ENCODE data around the gene BUD31. TPM values are rescaled to one million over a fixed set of nuclear protein-coding genes. Genes with fewer than 3 reads are reported as not detected.
"Not testable (repeated sequence)": the region's sequence is repeated elsewhere in the genome, so short reads cannot be mapped to it uniquely, and the experiment has no call there.

The BUD31 gene
- total RNA-seq, 1 experiment from 2014 or later = 63.7 TPM

- no peak overlapping the region for H2AFZ ChIP-seq (ENCODE audit: low read length)
These were observed 29.7 kb upstream of the BUD31 start for GRCh38 chr7:99379043-99379577.

GRCh38 chr7:99379693-99380031 is 29.1 kb upstream of the BUD31 start:
- peak overlapping the region; percentile 87 for H3K27ac ChIP-seq (ENCODE audit: low read length)
- DNase-seq; H3K9me2 ChIP-seq (replicated peaks; ENCODE audit: insufficient read depth, low read length); H2AFZ ChIP-seq (ENCODE audit: low read length); H4K20me1 ChIP-seq (ENCODE audit: insufficient read depth, low read depth, low read length); H3K27me3 ChIP-seq (ENCODE audit: low read length); H3K9me3 ChIP-seq (ENCODE audit: low read length): not testable (repeated sequence)
- peak overlapping the region; percentile 72 for H3K9ac ChIP-seq (ENCODE audit: low read length)
- H3K4me1 ChIP-seq (ENCODE audit: low read length) = peaks cover 47% of the 10 kb centered on the region
- peaks cover 12% of the 10 kb centered on the region; the same call in 1 of the 2 replicates for H3K36me3 ChIP-seq (ENCODE audit: insufficient read depth, low read length)
- H3K4me2 ChIP-seq (ENCODE audit: low read depth, low read length, poor library complexity, severe bottlenecking) = peak overlapping the region; percentile 57
- H3K79me2 ChIP-seq (ENCODE audit: low read length) = peaks cover 85% of the 10 kb centered on the region
- H3K4me3 ChIP-seq (ENCODE audit: low read length) = peak overlapping the region; percentile 56; the same call in 1 of the 2 replicates

More at GRCh38 chr7:99379043-99379577, 29.7 kb upstream of the BUD31 start:
- Histone ChIP-seq H3K27me3 (ENCODE audit: low read length) (no peaks in the 10 kb centered on the region), H3K27ac (ENCODE audit: low read length) (peak overlapping the region; percentile 87), H3K4me3 (ENCODE audit: low read length) (peak overlapping the region; percentile 56; the same call in 1 of the 2 replicates), H4K20me1 (ENCODE audit: insufficient read depth, low read depth, low read length) (0 out of 2 replicates have a peak, but pooled peaks cover 4% of the 10 kb centered on the region), H3K36me3 (ENCODE audit: insufficient read depth, low read length) (peaks cover 12% of the 10 kb centered on the region; the same call in 1 of the 2 replicates), H3K9ac (ENCODE audit: low read length) (peak overlapping the region; percentile 72), H3K4me2 (ENCODE audit: low read depth, low read length, poor library complexity, severe bottlenecking) (peak overlapping the region; percentile 57), H3K79me2 (ENCODE audit: low read length) (peaks cover 82% of the 10 kb centered on the region), H3K4me1 (ENCODE audit: low read length) (peaks cover 50% of the 10 kb centered on the region), H3K9me2 (replicated peaks; ENCODE audit: insufficient read depth, low read length) (no peaks in the 10 kb centered on the region), H3K9me3 (ENCODE audit: low read length) (no peaks in the 10 kb centered on the region)
- DNase-seq = peak; percentile 59

- peaks cover 47% of the 10 kb centered on the region for H3K4me1 ChIP-seq (ENCODE audit: low read length)
- peaks cover 80% of the 10 kb centered on the region for H3K79me2 ChIP-seq (ENCODE audit: low read length)
- DNase-seq = peak; percentile 88
- 0 out of 2 replicates have a peak, but pooled peaks cover 4% of the 10 kb centered on the region for H4K20me1 ChIP-seq (ENCODE audit: insufficient read depth, low read depth, low read length)
- H3K36me3 ChIP-seq (ENCODE audit: insufficient read depth, low read length) = peaks cover 12% of the 10 kb centered on the region; the same call in 1 of the 2 replicates
- H3K9ac ChIP-seq (ENCODE audit: low read length) = peak overlapping the region; percentile 72
- peak overlapping the region; percentile 56 for H3K4me3 ChIP-seq (ENCODE audit: low read length)
- H3K27ac ChIP-seq (ENCODE audit: low read length) = peak overlapping the region; percentile 87
- no peak overlapping the region for H2AFZ ChIP-seq (ENCODE audit: low read length)
- H3K9me3 ChIP-seq (ENCODE audit: low read length) = no peaks in the 10 kb centered on the region
- no peaks in the 10 kb centered on the region for H3K27me3 ChIP-seq (ENCODE audit: low read length)
- no peaks in the 10 kb centered on the region for H3K9me2 ChIP-seq (replicated peaks; ENCODE audit: insufficient read depth, low read length)
- peak overlapping the region; percentile 57 for H3K4me2 ChIP-seq (ENCODE audit: low read depth, low read length, poor library complexity, severe bottlenecking)
These were observed 28.5 kb upstream of the BUD31 start for GRCh38 chr7:99380032-99380822.

GRCh38 chr7:99380823-99381663 is 27.7 kb upstream of the BUD31 start:
- Histone ChIP-seq H3K27ac (ENCODE audit: low read length) (peak overlapping the region; percentile 87), H3K4me3 (ENCODE audit: low read length) (peak overlapping the region; percentile 56), H3K27me3 (ENCODE audit: low read length) (no peaks in the 10 kb centered on the region), H3K4me2 (ENCODE audit: low read depth, low read length, poor library complexity, severe bottlenecking) (peak overlapping the region; percentile 57), H3K9ac (ENCODE audit: low read length) (peak overlapping the region; percentile 72), H2AFZ (ENCODE audit: low read length) (no peak overlapping the region), H3K36me3 (ENCODE audit: insufficient read depth, low read length) (peaks cover 12% of the 10 kb centered on the region; the same call in 1 of the 2 replicates), H3K9me2 (replicated peaks; ENCODE audit: insufficient read depth, low read length) (no peaks in the 10 kb centered on the region), H3K79me2 (ENCODE audit: low read length) (peaks cover 71% of the 10 kb centered on the region), H3K9me3 (ENCODE audit: low read length) (no peaks in the 10 kb centered on the region), H4K20me1 (ENCODE audit: insufficient read depth, low read depth, low read length) (0 out of 2 replicates have a peak, but pooled peaks cover 4% of the 10 kb centered on the region), H3K4me1 (ENCODE audit: low read length) (peaks cover 39% of the 10 kb centered on the region)
- peak; percentile 59 for DNase-seq

GRCh38 chr7:99381664-99382075 is 27.1 kb upstream of the BUD31 start:
- H3K9me2 ChIP-seq (replicated peaks; ENCODE audit: insufficient read depth, low read length) = no peaks in the 10 kb centered on the region
- peaks cover 65% of the 10 kb centered on the region for H3K79me2 ChIP-seq (ENCODE audit: low read length)
- H2AFZ ChIP-seq (ENCODE audit: low read length) = no peak overlapping the region
- H3K27me3 ChIP-seq (ENCODE audit: low read length) = no peaks in the 10 kb centered on the region
- DNase-seq = no peak
- H4K20me1 ChIP-seq (ENCODE audit: insufficient read depth, low read depth, low read length) = 0 out of 2 replicates have a peak, but pooled peaks cover 4% of the 10 kb centered on the region
- no peak overlapping the region for H3K4me2 ChIP-seq (ENCODE audit: low read depth, low read length, poor library complexity, severe bottlenecking)
- no peak overlapping the region for H3K4me3 ChIP-seq (ENCODE audit: low read length)
- no peak overlapping the region for H3K9ac ChIP-seq (ENCODE audit: low read length)
- peaks cover 12% of the 10 kb centered on the region; the same call in 1 of the 2 replicates for H3K36me3 ChIP-seq (ENCODE audit: insufficient read depth, low read length)
- H3K27ac ChIP-seq (ENCODE audit: low read length) = no peak overlapping the region; the same call in 1 of the 2 replicates
- H3K4me1 ChIP-seq (ENCODE audit: low read length) = peaks cover 37% of the 10 kb centered on the region
- H3K9me3 ChIP-seq (ENCODE audit: low read length) = no peaks in the 10 kb centered on the region

- H3K9me2 ChIP-seq (replicated peaks; ENCODE audit: insufficient read depth, low read length) = no peaks in the 10 kb centered on the region
- no peak overlapping the region for H2AFZ ChIP-seq (ENCODE audit: low read length)
- H3K27me3 ChIP-seq (ENCODE audit: low read length) = no peaks in the 10 kb centered on the region
- no peaks in the 10 kb centered on the region for H3K9me3 ChIP-seq (ENCODE audit: low read length)
- H3K79me2 ChIP-seq (ENCODE audit: low read length) = peaks cover 50% of the 10 kb centered on the region
- H4K20me1 ChIP-seq (ENCODE audit: insufficient read depth, low read depth, low read length) = 0 out of 2 replicates have a peak, but pooled peaks cover 4% of the 10 kb centered on the region
- no peak overlapping the region for H3K4me2 ChIP-seq (ENCODE audit: low read depth, low read length, poor library complexity, severe bottlenecking)
- no peak for DNase-seq
- no peak overlapping the region for H3K27ac ChIP-seq (ENCODE audit: low read length)
- no peak overlapping the region for H3K9ac ChIP-seq (ENCODE audit: low read length)
- peaks cover 32% of the 10 kb centered on the region for H3K4me1 ChIP-seq (ENCODE audit: low read length)
- H3K4me3 ChIP-seq (ENCODE audit: low read length) = no peak overlapping the region
- H3K36me3 ChIP-seq (ENCODE audit: insufficient read depth, low read length) = peaks cover 4% of the 10 kb centered on the region; the same call in 1 of the 2 replicates
These were observed 25.6 kb upstream of the BUD31 start for GRCh38 chr7:99383203-99383602.

- no peaks in the 10 kb centered on the region for H3K27me3 ChIP-seq (ENCODE audit: low read length)
- peaks cover 4% of the 10 kb centered on the region; the same call in 1 of the 2 replicates for H3K36me3 ChIP-seq (ENCODE audit: insufficient read depth, low read length)
- no peak overlapping the region for H3K27ac ChIP-seq (ENCODE audit: low read length)
- H3K9me2 ChIP-seq (replicated peaks; ENCODE audit: insufficient read depth, low read length) = no peaks in the 10 kb centered on the region
- no peak overlapping the region for H2AFZ ChIP-seq (ENCODE audit: low read length)
- 0 out of 2 replicates have a peak, but pooled peaks cover 4% of the 10 kb centered on the region for H4K20me1 ChIP-seq (ENCODE audit: insufficient read depth, low read depth, low read length)
- H3K9ac ChIP-seq (ENCODE audit: low read length) = no peak overlapping the region
- no peak overlapping the region for H3K4me2 ChIP-seq (ENCODE audit: low read depth, low read length, poor library complexity, severe bottlenecking)
- H3K79me2 ChIP-seq (ENCODE audit: low read length) = peaks cover 50% of the 10 kb centered on the region
- H3K4me3 ChIP-seq (ENCODE audit: low read length) = no peak overlapping the region
- no peak for DNase-seq
- peaks cover 26% of the 10 kb centered on the region for H3K4me1 ChIP-seq (ENCODE audit: low read length)
- no peaks in the 10 kb centered on the region for H3K9me3 ChIP-seq (ENCODE audit: low read length)
These were observed 24.9 kb upstream of the BUD31 start for GRCh38 chr7:99383791-99384370.

Measured in Karpas-422 (cell line).